PFSK-1 (cell line): ENCODE data around the gene MAFB.

Experiments used
- FOXP2 ChIP-seq: optimal IDR thresholded peaks from 2 replicates; pipeline ENCODE3; 2011; ENCODE audit warnings: borderline replicate concordance, control low read depth, inconsistent platforms; ENCODE audit not compliant: insufficient read depth; ENCODE audit errors: extremely low read length, extremely low read depth
- POLR2AphosphoS5 ChIP-seq: IDR thresholded peaks from 2 replicates; pipeline ENCODE4 v1.6.1; 2012; ENCODE audit warnings: low read depth, mild to moderate bottlenecking, control low read depth, low read length, moderate library complexity
- REST ChIP-seq, 2 experiments: IDR thresholded peaks; 2 replicates each; pipeline versions ENCODE4 v1.6.1 to v1.8.0; 2011 to 2012; ENCODE audit warnings: low read depth in 2 of 2, low read length in 2 of 2, control low read depth in 1 of 2, inconsistent platforms in 1 of 2, mild to moderate bottlenecking in 1 of 2, moderate library complexity in 1 of 2; ENCODE audit not compliant: insufficient read depth in 1 of 2
- SIN3A ChIP-seq: IDR thresholded peaks from 2 replicates; pipeline ENCODE4 v1.6.1; 2012; ENCODE audit warnings: mild to moderate bottlenecking, low read length, moderate library complexity, borderline replicate concordance; ENCODE audit not compliant: insufficient read depth
- TAF1 ChIP-seq: IDR thresholded peaks from 2 replicates; pipeline ENCODE4 v1.6.1; 2012; ENCODE audit warnings: low read length, control low read depth, borderline replicate concordance; ENCODE audit not compliant: insufficient read depth

MAFB gene

GRCh38 chr20:40651151-40651550 lies 37.9 kb downstream of the MAFB start:
- no peak for TF ChIP-seq REST (IDR thresholded peaks at IDR 0.05; ENCODE audit: insufficient read depth in 1 of 2, low read depth in 2 of 2, low read length in 2 of 2)
- TF ChIP-seq POLR2AphosphoS5: no peak
- no peak for TF ChIP-seq SIN3A
- TF ChIP-seq TAF1: no peak
- TF ChIP-seq FOXP2: no peak

- no peak for TF ChIP-seq FOXP2
- no peak for TF ChIP-seq REST (IDR thresholded peaks at IDR 0.05; ENCODE audit: insufficient read depth in 1 of 2, low read depth in 2 of 2, low read length in 2 of 2)
- no peak for TF ChIP-seq SIN3A
- TF ChIP-seq TAF1: no peak
- TF ChIP-seq POLR2AphosphoS5: no peak
These were observed 38.3 kb downstream of the MAFB start for GRCh38 chr20:40650707-40651106.

- no peak for TF ChIP-seq FOXP2
- TF ChIP-seq SIN3A: no peak
- no peak for TF ChIP-seq POLR2AphosphoS5
- no peak for TF ChIP-seq REST (IDR thresholded peaks at IDR 0.05; ENCODE audit: insufficient read depth in 1 of 2, low read depth in 2 of 2, low read length in 2 of 2)
- TF ChIP-seq TAF1: no peak
These were observed 40.6 kb downstream of the MAFB start for GRCh38 chr20:40648210-40649072.

GRCh38 chr20:40646813-40647212 lies 42.2 kb downstream of the MAFB start:
- TF ChIP-seq TAF1 (no peak), REST (IDR thresholded peaks at IDR 0.05; ENCODE audit: insufficient read depth in 1 of 2, low read depth in 2 of 2, low read length in 2 of 2) (no peak), FOXP2 (no peak), SIN3A (no peak), POLR2AphosphoS5 (no peak)
